Sigmoid colon (tissue), 7 donors: Measurements from ENCODE around the gene DCTN3. TPM values are rescaled to one million over a fixed set of nuclear protein-coding genes. Genes with fewer than 3 reads are reported as not detected.

ENCODE experiments used
- DNase-seq: peaks from one replicate; pipeline ENCODE4 v3.0.0-alpha.2; 2019
- H3K27ac ChIP-seq, 4 donors: fragments of 200-600 bp; sonication (generic); one replicate each; pipeline ENCODE4 v1.5.1; 2016 to 2019; ENCODE audit warnings: mild to moderate bottlenecking in 1 of 4
- H3K27me3 ChIP-seq, 3 donors: fragments of 200-600 bp; sonication (generic); one replicate each; pipeline ENCODE4 v1.5.1; 2019; ENCODE audit warnings: mild to moderate bottlenecking in 1 of 3
- H3K36me3 ChIP-seq, 4 donors: fragments of 200-600 bp; sonication (generic); one replicate each; pipeline ENCODE4 v1.5.1; 2016 to 2019
- H3K4me1 ChIP-seq, 4 donors: fragments of 200-600 bp; sonication (generic); one replicate each; pipeline ENCODE4 v1.5.1; 2017 to 2019
- H3K4me3 ChIP-seq, 4 donors: fragments of 200-600 bp; sonication (generic); one replicate each; pipeline ENCODE4 v1.5.1; 2017 to 2019; ENCODE audit warnings: mild to moderate bottlenecking in 2 of 4, moderate library complexity in 1 of 4
- H3K9me3 ChIP-seq, 4 donors: fragments of 200-600 bp in 3 of 4; sonication (generic) in 3 of 4; one replicate each; pipeline versions ENCODE4 v1.5.1 to v1.6.1; 2013 to 2019
- EP300 ChIP-seq, 4 donors: sonication (generic); formaldehyde crosslinking; IDR thresholded peaks; one replicate each; pipeline ENCODE4 v1.6.1; 2017; ENCODE audit warnings: antibody characterized with exemption in 4 of 4
- POLR2A ChIP-seq, 2 donors: fragments of 450-650 bp; IDR thresholded peaks; one replicate each; pipeline ENCODE4 v1.6.1; 2016; ENCODE audit warnings: antibody characterized with exemption in 2 of 2, mild to moderate bottlenecking in 2 of 2, moderate library complexity in 2 of 2
- POLR2AphosphoS5 ChIP-seq, 4 donors: sonication (generic); formaldehyde crosslinking; IDR thresholded peaks; one replicate each; pipeline ENCODE4 v1.6.1; 2017; ENCODE audit warnings: antibody characterized with exemption in 4 of 4
- WGBS, 2 donors: extraction: QIAGEN DNeasy Blood & Tissue Kit; methylation state at CpG; one replicate each; pipeline ENCODE4 v1.1.7; 2013; 5-methylcytosine and 5-hydroxymethylcytosine counted together
- intact Hi-C: fragments of 100-400 bp; cut with DNase I; formaldehyde crosslinking; loops from one replicate; pipeline ENCODE4 v1.15.1; 2023
- polyA plus RNA-seq, 3 donors: library from polyadenylated mRNA; stranded (reverse); fragments of 200-250 nt; gene quantifications; one replicate each; pipeline ENCODE4 v1.2.3, GENCODE V29; 2013
- total RNA-seq, 4 donors: library from RNA; depleted of rRNA; stranded (reverse); fragments of >200 nt; gene quantifications; one replicate each; pipeline ENCODE4 v1.1.0, GENCODE V29; 2016
- TF ChIP-seq, protein P1 (sequence below), 4 experiments: fragments of 450-650 bp in 3 of 4; fragments of 200-600 bp in 1 of 4; IDR thresholded peaks; one replicate each; pipeline ENCODE4 v1.5.1; 2016 to 2019; ENCODE audit warnings: antibody characterized with exemption in 4 of 4, mild to moderate bottlenecking in 3 of 4, moderate library complexity in 2 of 4
- donor health status: healthy with polysubstance abuse.
- donor health status: Bipolar disorder and iron deficiency.
- donor health status: healthy.

DCTN3 gene
- total and polyA plus RNA-seq, 7 donors = 59.6 to 122 (median 90.7) TPM

- DNase-seq = no peak
- peaks cover 0 to 33% (median 25%) of the 10 kb centered on the region in 4 donors for H3K4me1 ChIP-seq
- WGBS, 2 donors = 95% methylated on average over 12 of the region's 12 CpGs
- H3K4me3 ChIP-seq = no peak overlapping the region
- intact Hi-C loops = no loop called here
- H3K27ac ChIP-seq = no peak overlapping the region
- no peaks in the 10 kb centered on the region for H3K36me3 ChIP-seq
- peaks cover 16 to 49% (median 28%) of the 10 kb centered on the region in 3 donors for H3K27me3 ChIP-seq
- H3K9me3 ChIP-seq = no peaks in the 10 kb centered on the region
- TF ChIP-seq, protein P1, sequence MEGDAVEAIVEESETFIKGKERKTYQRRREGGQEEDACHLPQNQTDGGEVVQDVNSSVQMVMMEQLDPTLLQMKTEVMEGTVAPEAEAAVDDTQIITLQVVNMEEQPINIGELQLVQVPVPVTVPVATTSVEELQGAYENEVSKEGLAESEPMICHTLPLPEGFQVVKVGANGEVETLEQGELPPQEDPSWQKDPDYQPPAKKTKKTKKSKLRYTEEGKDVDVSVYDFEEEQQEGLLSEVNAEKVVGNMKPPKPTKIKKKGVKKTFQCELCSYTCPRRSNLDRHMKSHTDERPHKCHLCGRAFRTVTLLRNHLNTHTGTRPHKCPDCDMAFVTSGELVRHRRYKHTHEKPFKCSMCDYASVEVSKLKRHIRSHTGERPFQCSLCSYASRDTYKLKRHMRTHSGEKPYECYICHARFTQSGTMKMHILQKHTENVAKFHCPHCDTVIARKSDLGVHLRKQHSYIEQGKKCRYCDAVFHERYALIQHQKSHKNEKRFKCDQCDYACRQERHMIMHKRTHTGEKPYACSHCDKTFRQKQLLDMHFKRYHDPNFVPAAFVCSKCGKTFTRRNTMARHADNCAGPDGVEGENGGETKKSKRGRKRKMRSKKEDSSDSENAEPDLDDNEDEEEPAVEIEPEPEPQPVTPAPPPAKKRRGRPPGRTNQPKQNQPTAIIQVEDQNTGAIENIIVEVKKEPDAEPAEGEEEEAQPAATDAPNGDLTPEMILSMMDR (IDR thresholded peaks at IDR 0.05) = no peak
These were observed 45.7 kb downstream of the DCTN3 start for GRCh38 chr9:34574571-34574970.

- Histone ChIP-seq H3K27me3 (peaks cover 10 to 41% (median 20%) of the 10 kb centered on the region in 3 donors), H3K4me1 (peaks cover 0 to 29% (median 23%) of the 10 kb centered on the region in 4 donors)
These were observed 46.5 kb downstream of the DCTN3 start for GRCh38 chr9:34573599-34574325.

GRCh38 chr9:34572628-34573027 is 47.7 kb downstream of the DCTN3 start:
- intact Hi-C loops = no loop called here
- 63 to 87% methylated on average over 6 of the region's 6 CpGs for WGBS, 2 donors

More at GRCh38 chr9:34573599-34574325, 46.5 kb downstream of the DCTN3 start:
- intact Hi-C loops = no loop called here
- H3K4me3 ChIP-seq = no peak overlapping the region
- no peak for DNase-seq
- TF ChIP-seq, protein P1 (IDR thresholded peaks at IDR 0.05) = no peak
- TF ChIP-seq POLR2AphosphoS5 (IDR thresholded peaks at IDR 0.05) (no peak), POLR2A (IDR thresholded peaks at IDR 0.05) (no peak), EP300 (IDR thresholded peaks at IDR 0.05) (no peak)
- no peaks in the 10 kb centered on the region for H3K36me3 ChIP-seq
- no peaks in the 10 kb centered on the region for H3K9me3 ChIP-seq
- H3K27ac ChIP-seq = no peak overlapping the region
- 89 to 91% methylated on average over 17 of the region's 17 CpGs for WGBS, 2 donors

GRCh38 chr9:34572092-34572491 is 48.2 kb downstream of the DCTN3 start:
- intact Hi-C loops = no loop called here
- no peak for DNase-seq
- peaks cover 0 to 17% (median 9%) of the 10 kb centered on the region in 4 donors for H3K4me1 ChIP-seq

More at GRCh38 chr9:34572628-34573027, 47.7 kb downstream of the DCTN3 start:
- H3K27ac ChIP-seq = no peak overlapping the region
- no peak for DNase-seq
- H3K4me1 ChIP-seq = peaks cover 0 to 22% (median 13%) of the 10 kb centered on the region in 4 donors
- H3K27me3 ChIP-seq = peaks cover 5 to 30% (median 8%) of the 10 kb centered on the region in 3 donors
- TF ChIP-seq POLR2A (IDR thresholded peaks at IDR 0.05) = no peak
- TF ChIP-seq POLR2AphosphoS5 (IDR thresholded peaks at IDR 0.05) = no peak
- TF ChIP-seq, protein P1 (IDR thresholded peaks at IDR 0.05) = no peak
- TF ChIP-seq EP300 (IDR thresholded peaks at IDR 0.05) = no peak
- no peaks in the 10 kb centered on the region for H3K36me3 ChIP-seq
- no peak overlapping the region for H3K4me3 ChIP-seq
- no peaks in the 10 kb centered on the region for H3K9me3 ChIP-seq

More at GRCh38 chr9:34572092-34572491, 48.2 kb downstream of the DCTN3 start:
- no peak overlapping the region for H3K27ac ChIP-seq
- no peaks in the 10 kb centered on the region for H3K36me3 ChIP-seq
- H3K9me3 ChIP-seq = no peaks in the 10 kb centered on the region
- no peak overlapping the region for H3K4me3 ChIP-seq
- peaks cover 0 to 25% (median 3%) of the 10 kb centered on the region in 3 donors for H3K27me3 ChIP-seq
- TF ChIP-seq, protein P1 (IDR thresholded peaks at IDR 0.05) = no peak
- TF ChIP-seq EP300 (IDR thresholded peaks at IDR 0.05) (no peak), POLR2A (IDR thresholded peaks at IDR 0.05) (no peak), POLR2AphosphoS5 (IDR thresholded peaks at IDR 0.05) (no peak)
